Stimulated activated CD8-positive, alpha-beta memory T cell treated with anti-CD3 and anti-CD28 coated beads, Interleukin-2, amount 100 ng/mL, for 48 hours (primary cell): Measurements from ENCODE around the gene CDC14A.
A peak's percentile ranks its signal among the peaks of the same experiment; 100 is the strongest.

Experiments
- DNase-seq, 2 donors: peaks; one replicate each; pipeline ENCODE4 v3.0.0-alpha.2; 2020; ENCODE audit warnings: low read depth in 2 of 2

Gene CDC14A

DNA sequence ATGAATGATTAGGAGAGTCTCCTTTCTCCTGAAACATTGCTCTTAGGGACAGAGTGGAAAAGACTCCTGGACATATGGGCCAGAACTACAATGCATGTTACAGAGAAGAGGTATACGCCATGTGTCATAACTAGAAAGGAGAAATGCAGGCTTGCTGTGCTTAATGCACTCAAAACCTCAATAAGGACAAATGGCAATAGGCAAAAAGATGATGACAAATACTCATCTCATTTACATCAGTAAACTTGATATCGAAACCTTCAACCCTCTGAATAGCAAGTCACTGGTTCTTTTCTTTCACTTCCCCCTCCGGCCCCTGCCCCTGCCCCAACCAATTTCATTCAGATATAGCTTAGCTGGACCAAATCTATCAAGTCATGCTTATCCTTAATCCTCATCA, 183.7 kb downstream of the CDC14A start:
- no peak for DNase-seq

DNA sequence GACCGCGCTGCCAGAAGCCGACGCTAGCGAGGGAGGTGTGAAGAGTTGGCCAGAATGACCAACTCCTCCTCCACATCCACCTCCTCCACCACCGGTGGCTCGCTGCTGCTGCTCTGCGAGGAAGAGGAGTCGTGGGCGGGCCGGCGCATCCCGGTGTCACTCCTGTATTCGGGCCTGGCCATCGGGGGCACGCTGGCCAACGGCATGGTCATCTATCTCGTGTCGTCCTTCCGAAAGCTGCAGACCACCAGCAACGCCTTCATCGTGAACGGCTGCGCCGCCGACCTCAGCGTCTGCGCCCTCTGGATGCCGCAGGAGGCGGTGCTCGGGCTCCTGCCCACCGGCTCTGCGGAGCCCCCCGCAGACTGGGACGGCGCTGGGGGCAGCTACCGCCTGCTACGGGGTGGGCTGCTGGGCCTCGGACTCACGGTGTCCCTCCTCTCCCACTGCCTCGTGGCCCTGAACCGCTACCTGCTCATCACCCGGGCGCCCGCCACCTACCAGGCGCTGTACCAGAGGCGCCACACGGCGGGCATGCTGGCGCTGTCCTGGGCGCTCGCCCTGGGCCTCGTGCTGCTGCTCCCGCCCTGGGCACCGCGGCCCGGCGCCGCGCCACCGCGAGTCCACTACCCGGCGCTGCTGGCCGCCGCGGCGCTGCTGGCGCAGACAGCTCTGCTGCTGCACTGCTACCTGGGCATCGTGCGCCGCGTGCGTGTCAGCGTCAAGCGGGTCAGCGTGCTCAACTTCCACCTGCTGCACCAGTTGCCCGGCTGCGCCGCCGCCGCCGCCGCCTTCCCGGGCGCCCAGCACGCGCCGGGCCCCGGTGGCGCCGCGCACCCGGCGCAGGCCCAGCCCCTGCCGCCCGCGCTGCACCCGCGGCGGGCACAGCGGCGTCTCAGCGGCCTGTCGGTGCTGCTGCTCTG, 186.9 kb downstream of the CDC14A start:
- DNase-seq = peak in 1 of 2 donors; percentile 12

DNA sequence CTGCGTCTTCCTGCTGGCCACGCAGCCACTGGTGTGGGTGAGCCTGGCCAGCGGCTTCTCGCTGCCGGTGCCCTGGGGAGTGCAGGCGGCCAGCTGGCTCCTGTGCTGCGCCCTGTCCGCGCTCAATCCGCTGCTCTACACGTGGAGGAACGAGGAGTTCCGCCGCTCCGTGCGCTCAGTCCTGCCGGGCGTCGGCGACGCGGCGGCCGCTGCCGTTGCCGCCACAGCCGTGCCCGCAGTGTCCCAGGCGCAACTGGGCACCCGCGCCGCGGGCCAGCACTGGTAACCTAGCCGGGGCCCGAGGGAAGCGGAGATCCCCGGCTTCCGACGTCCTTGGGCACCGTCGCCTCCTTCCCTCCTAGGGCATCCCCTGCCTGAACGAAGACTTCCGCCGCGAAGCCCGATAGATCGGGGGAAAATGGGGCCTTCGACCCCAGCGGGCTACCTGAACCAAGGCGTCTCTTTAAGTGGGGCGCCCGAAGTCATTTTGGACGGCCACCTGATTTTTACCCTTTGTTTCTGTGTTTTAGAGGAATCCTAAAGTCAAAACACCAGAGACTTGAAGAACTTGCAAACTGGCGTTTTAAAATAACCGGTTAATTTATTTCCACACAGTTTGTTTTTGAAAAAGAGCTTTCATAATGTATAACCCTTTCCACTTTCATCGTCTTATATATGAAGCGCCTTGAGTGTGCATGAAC, 187.7 kb downstream of the CDC14A start:
- no peak for DNase-seq

GRCh38 chr1:100542285-100542684, 190.0 kb downstream of the CDC14A start:
- no peak for DNase-seq

GRCh38 chr1:100543640-100544039, 191.3 kb downstream of the CDC14A start:
- DNase-seq = no peak

DNA sequence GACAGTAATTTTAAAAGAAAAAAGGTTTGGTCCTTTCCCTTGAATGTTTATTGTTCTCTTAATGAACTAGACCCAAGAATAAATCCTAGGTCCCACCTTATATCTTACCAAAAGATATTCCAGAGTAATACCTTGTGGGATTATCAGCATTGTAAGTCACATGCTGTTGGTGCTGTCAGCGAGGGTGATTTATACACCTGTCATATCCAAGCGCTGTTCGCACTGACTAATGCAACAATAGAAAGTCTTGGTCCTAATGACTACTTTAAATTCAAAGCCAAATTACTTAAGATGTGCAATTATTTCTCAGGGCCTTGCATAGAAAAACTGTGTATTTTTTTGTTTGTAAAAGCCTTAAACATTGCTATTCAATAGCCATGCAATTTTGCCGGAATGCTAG, 192.5 kb downstream of the CDC14A start:
- no peak for DNase-seq

- DNase-seq = no peak
Observed at GRCh38 chr1:100545855-100546254, 193.5 kb downstream of the CDC14A start.

- no peak for DNase-seq
Observed at GRCh38 chr1:100552031-100552430, 199.7 kb downstream of the CDC14A start.

GRCh38 chr1:100552922-100553321, 200.6 kb downstream of the CDC14A start:
- DNase-seq = no peak

GRCh38 chr1:100556181-100556580, 203.9 kb downstream of the CDC14A start:
- no peak for DNase-seq

DNA sequence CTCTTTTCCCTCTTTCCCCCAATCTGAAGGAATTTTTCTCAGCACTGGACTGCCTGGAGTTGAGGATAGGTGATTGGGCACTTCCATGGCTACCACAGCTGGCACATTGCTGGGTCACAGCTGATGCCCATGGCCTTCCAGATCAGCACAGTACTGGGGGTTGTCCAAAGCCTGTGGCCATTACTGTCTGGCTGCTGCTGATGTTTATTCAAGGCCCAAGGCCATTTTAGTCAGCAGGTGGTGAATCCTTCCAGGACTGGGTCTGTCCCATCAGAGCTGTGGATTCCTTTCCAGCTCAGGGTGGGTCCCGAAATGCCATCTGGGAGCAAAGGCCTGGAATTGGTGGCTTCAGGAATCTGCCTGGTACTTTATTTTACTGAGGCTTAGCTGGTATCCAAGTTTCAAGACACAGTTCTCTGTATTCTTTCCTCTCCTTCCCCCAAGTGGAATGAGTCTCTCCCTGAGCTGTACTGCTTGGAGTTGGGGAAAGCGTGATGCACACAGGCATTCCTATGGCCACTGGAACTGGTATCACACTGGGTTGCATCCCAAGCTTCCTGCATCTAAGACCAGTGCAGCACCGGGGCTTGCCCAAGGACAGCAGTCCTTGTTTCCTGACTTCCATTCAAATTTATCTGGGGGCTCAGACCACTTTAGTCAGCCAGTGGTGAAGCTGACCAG, 204.8 kb downstream of the CDC14A start:
- DNase-seq = no peak

GRCh38 chr1:100557606-100557953, 205.3 kb downstream of the CDC14A start:
- DNase-seq = no peak

DNA sequence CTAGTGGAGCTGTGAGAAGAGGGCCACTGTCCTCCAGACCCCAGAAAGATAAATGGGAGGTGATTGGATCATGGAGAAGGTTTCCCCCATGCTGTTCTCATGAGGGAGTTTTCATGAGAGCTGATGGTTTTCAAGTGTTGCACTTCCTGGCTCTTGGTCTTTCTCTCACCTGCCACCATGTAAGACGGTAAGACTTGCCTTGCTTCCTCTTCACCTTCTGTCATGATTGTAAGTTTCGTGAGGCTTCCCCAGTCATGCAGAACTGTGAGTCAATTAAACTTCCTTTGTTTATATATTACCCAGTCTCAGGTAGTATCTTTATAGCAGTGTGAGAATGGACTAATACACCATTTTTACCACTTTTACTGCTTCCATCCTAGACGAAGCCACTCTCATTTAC, 213.2 kb downstream of the CDC14A start:
- DNase-seq = no peak

DNA sequence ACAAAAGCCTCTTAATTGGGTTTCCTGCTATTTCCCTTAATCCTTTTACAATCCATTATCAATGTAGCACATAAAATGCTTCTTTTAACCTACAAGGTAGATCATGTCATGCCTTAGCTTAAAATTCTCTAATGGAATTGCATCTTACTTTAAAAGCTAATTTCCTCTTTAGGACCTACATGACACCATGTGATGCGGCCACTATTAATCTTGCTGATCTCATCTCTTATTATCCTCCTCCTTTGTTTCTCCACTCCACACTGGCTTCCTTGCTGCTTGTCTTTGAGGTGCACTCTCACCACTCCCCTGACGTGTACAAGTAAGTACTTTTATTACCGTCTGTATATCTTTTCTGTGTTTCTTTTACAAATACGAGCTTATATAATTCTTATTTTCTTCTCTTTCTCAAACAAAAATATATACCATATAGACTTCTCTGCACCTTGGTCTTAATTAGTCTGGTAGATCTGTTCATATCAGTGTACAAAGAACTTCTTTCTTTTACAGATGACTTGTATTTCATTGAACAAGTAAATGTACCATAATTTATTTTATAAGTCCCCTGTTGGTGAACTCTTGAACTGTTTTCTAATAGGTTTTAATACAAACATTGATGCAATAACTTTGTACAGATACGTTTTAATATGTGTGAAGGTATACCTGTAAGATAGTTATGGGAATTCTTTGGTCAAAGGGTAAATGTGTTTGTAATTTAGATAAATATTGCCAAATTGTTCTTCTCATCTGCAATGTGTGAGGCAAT, 213.8 kb downstream of the CDC14A start:
- no peak for DNase-seq

GRCh38 chr1:100567062-100567461, 214.8 kb downstream of the CDC14A start:
- no peak for DNase-seq
